Breast epithelium (tissue), 4 donors: ENCODE results near the gene PTGR2. TPM values are rescaled to one million over a fixed set of nuclear protein-coding genes. Genes with fewer than 3 reads are reported as not detected.

Experiments
- DNase-seq, 2 donors: peaks; one replicate each; pipeline ENCODE4 v3.0.0-alpha.2; 2019; ENCODE audit warnings: low spot score in 2 of 2
- H3K27ac ChIP-seq, 2 donors: fragments of 200-600 bp; sonication (generic) in 1 of 2; one replicate each; pipeline ENCODE4 v1.5.1; 2016 to 2019; ENCODE audit warnings: mild to moderate bottlenecking in 1 of 2
- H3K27me3 ChIP-seq, 2 donors: fragments of 200-600 bp; sonication (generic) in 1 of 2; one replicate each; pipeline versions ENCODE4 v1.5.1 to v1.6.0; 2017 to 2019; ENCODE audit warnings: control low read depth in 1 of 2, mild to moderate bottlenecking in 1 of 2
- H3K36me3 ChIP-seq: fragments of 200-600 bp; one replicate; pipeline ENCODE4 v1.5.1; 2019
- H3K4me1 ChIP-seq, 2 donors: fragments of 200-600 bp; sonication (generic); one replicate each; pipeline ENCODE4 v1.5.1; 2016 to 2019; ENCODE audit warnings: control low read depth in 1 of 2
- H3K4me3 ChIP-seq, 3 donors: fragments of 200-600 bp; sonication (generic); 1 replicate in 2 of 3; 2 replicates in 1 of 3; pipeline ENCODE4 v1.5.1; 2016 to 2019; ENCODE audit warnings: mild to moderate bottlenecking in 3 of 3, moderate library complexity in 2 of 3
- H3K9me3 ChIP-seq, 2 donors: fragments of 200-600 bp; sonication (generic) in 1 of 2; one replicate each; pipeline ENCODE4 v1.5.1; 2016 to 2019; ENCODE audit warnings: control low read depth in 1 of 2
- CTCF ChIP-seq, 3 donors: fragments of 450-650 bp; IDR thresholded peaks; one replicate each; pipeline ENCODE4 v1.5.1; 2016 to 2017; ENCODE audit warnings: antibody characterized with exemption in 3 of 3, mild to moderate bottlenecking in 3 of 3, moderate library complexity in 3 of 3
- POLR2A ChIP-seq: fragments of 450-650 bp; IDR thresholded peaks from one replicate; pipeline ENCODE4 v1.6.1; 2016; ENCODE audit warnings: antibody characterized with exemption, mild to moderate bottlenecking, moderate library complexity
- POLR2AphosphoS5 ChIP-seq, 3 donors: sonication (generic); formaldehyde crosslinking; IDR thresholded peaks; one replicate each; pipeline ENCODE4 v1.6.1; 2017; ENCODE audit warnings: antibody characterized with exemption in 3 of 3
- intact Hi-C: fragments of 100-400 bp; cut with DNase I; formaldehyde crosslinking; loops from one replicate; pipeline ENCODE4 v1.15.1; 2023; ENCODE audit warnings: low total_unique reads
- total RNA-seq, 3 donors: library from RNA; depleted of rRNA; stranded (reverse); fragments of >200 nt; gene quantifications; one replicate each; pipeline ENCODE4 v1.1.0, GENCODE V29; 2016

The PTGR2 gene
- total RNA-seq, 3 donors from 2014 or later: 11.5 to 14.6 (median 12.3) TPM

GRCh38 chr14:73810478-73811163, 41.0 kb upstream of the PTGR2 start:
- H3K4me3 ChIP-seq: no peak overlapping the region
- H3K27me3 ChIP-seq: no peaks in the 10 kb centered on the region
- DNase-seq: no peak
- H3K27ac ChIP-seq: no peak overlapping the region
- intact Hi-C loops: loop anchor here (10.0 kb wide), 1 partner anchor 86 kb away; no protein-coding TSS in a partner anchor
- H3K36me3 ChIP-seq: no peaks in the 10 kb centered on the region
- H3K4me1 ChIP-seq: no peaks in the 10 kb centered on the region
- TF ChIP-seq POLR2AphosphoS5 (IDR thresholded peaks at IDR 0.05): no peak
- no peaks in the 10 kb centered on the region for H3K9me3 ChIP-seq

GRCh38 chr14:73811164-73811503, 40.5 kb upstream of the PTGR2 start:
- H3K4me1 ChIP-seq: no peaks in the 10 kb centered on the region
- H3K4me3 ChIP-seq: no peak overlapping the region
- no peaks in the 10 kb centered on the region for H3K9me3 ChIP-seq
- DNase-seq: no peak
- TF ChIP-seq POLR2AphosphoS5 (IDR thresholded peaks at IDR 0.05) (no peak), CTCF (IDR thresholded peaks at IDR 0.05) (no peak)
- H3K27ac ChIP-seq: no peak overlapping the region
- no peaks in the 10 kb centered on the region for H3K27me3 ChIP-seq
- intact Hi-C loops: loop anchor here (10.0 kb wide), 1 partner anchor 86 kb away; no protein-coding TSS in a partner anchor
- no peaks in the 10 kb centered on the region for H3K36me3 ChIP-seq

- Histone ChIP-seq H3K27ac (no peak overlapping the region), H3K4me1 (no peaks in the 10 kb centered on the region), H3K36me3 (no peaks in the 10 kb centered on the region), H3K4me3 (no peak overlapping the region), H3K27me3 (no peaks in the 10 kb centered on the region), H3K9me3 (no peaks in the 10 kb centered on the region)
- TF ChIP-seq CTCF (IDR thresholded peaks at IDR 0.05): no peak
- no peak for TF ChIP-seq POLR2A
- no peak for TF ChIP-seq POLR2AphosphoS5 (IDR thresholded peaks at IDR 0.05)
- intact Hi-C loops: loop anchor here (10.0 kb wide), 1 partner anchor 89 kb away; no protein-coding TSS in a partner anchor
- DNase-seq: no peak
Measured at GRCh38 chr14:73814153-73814552, 37.5 kb upstream of the PTGR2 start.

GRCh38 chr14:73815849-73816248, 35.8 kb upstream of the PTGR2 start:
- Histone ChIP-seq H3K4me1 (no peaks in the 10 kb centered on the region), H3K4me3 (no peak overlapping the region), H3K36me3 (no peaks in the 10 kb centered on the region), H3K27ac (no peak overlapping the region), H3K9me3 (no peaks in the 10 kb centered on the region), H3K27me3 (no peaks in the 10 kb centered on the region)
- TF ChIP-seq CTCF (IDR thresholded peaks at IDR 0.05) (no peak), POLR2AphosphoS5 (IDR thresholded peaks at IDR 0.05) (no peak), POLR2A (no peak)
- intact Hi-C loops: loop anchor here (10.0 kb wide), 1 partner anchor 91 kb away; no protein-coding TSS in a partner anchor
- no peak for DNase-seq

GRCh38 chr14:73816393-73816816, 35.2 kb upstream of the PTGR2 start:
- intact Hi-C loops: loop anchor here (10.0 kb wide), 1 partner anchor 92 kb away; no protein-coding TSS in a partner anchor
- no peak for DNase-seq
- no peaks in the 10 kb centered on the region for H3K9me3 ChIP-seq
- no peaks in the 10 kb centered on the region for H3K4me1 ChIP-seq
- no peaks in the 10 kb centered on the region for H3K36me3 ChIP-seq
- no peak overlapping the region for H3K4me3 ChIP-seq
- TF ChIP-seq POLR2AphosphoS5 (IDR thresholded peaks at IDR 0.05) (no peak), CTCF (IDR thresholded peaks at IDR 0.05) (no peak), POLR2A (no peak)
- no peak overlapping the region for H3K27ac ChIP-seq
- H3K27me3 ChIP-seq: no peaks in the 10 kb centered on the region
